ENCODE results near the gene STK24.

DNA sequence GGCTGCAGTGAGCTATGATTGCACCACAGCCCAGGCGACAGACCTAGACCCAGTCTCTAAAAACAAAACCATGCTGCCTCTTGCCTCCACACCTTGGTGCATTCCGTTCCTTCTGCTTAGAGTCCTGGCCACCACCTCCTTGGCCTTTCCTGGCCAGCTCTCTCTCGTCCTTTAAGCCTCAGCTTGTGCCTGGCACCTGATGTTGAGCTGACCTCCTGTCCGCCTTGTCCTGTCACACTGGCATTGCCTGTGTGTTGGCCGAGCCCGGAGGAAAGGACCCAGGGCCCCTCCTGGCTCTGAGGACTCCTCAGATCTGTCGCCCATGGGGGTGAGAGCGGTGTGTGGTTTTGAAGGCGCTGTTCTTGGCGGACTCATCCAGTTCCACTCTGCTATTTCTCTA lies 143.3 kb downstream of the STK24 start:
- TF ChIP-seq, protein P1, sequence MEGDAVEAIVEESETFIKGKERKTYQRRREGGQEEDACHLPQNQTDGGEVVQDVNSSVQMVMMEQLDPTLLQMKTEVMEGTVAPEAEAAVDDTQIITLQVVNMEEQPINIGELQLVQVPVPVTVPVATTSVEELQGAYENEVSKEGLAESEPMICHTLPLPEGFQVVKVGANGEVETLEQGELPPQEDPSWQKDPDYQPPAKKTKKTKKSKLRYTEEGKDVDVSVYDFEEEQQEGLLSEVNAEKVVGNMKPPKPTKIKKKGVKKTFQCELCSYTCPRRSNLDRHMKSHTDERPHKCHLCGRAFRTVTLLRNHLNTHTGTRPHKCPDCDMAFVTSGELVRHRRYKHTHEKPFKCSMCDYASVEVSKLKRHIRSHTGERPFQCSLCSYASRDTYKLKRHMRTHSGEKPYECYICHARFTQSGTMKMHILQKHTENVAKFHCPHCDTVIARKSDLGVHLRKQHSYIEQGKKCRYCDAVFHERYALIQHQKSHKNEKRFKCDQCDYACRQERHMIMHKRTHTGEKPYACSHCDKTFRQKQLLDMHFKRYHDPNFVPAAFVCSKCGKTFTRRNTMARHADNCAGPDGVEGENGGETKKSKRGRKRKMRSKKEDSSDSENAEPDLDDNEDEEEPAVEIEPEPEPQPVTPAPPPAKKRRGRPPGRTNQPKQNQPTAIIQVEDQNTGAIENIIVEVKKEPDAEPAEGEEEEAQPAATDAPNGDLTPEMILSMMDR (IDR thresholded peaks at IDR 0.05), result no peak
- TF ChIP-seq NR3C1 (IDR thresholded peaks at IDR 0.05), result no peak
- no peak for TF ChIP-seq EP300 (IDR thresholded peaks at IDR 0.05)
- TF ChIP-seq CHD2 (IDR thresholded peaks at IDR 0.05; ENCODE audit: low read length, partially characterized antibody), result no peak
- TF ChIP-seq, protein P2, sequence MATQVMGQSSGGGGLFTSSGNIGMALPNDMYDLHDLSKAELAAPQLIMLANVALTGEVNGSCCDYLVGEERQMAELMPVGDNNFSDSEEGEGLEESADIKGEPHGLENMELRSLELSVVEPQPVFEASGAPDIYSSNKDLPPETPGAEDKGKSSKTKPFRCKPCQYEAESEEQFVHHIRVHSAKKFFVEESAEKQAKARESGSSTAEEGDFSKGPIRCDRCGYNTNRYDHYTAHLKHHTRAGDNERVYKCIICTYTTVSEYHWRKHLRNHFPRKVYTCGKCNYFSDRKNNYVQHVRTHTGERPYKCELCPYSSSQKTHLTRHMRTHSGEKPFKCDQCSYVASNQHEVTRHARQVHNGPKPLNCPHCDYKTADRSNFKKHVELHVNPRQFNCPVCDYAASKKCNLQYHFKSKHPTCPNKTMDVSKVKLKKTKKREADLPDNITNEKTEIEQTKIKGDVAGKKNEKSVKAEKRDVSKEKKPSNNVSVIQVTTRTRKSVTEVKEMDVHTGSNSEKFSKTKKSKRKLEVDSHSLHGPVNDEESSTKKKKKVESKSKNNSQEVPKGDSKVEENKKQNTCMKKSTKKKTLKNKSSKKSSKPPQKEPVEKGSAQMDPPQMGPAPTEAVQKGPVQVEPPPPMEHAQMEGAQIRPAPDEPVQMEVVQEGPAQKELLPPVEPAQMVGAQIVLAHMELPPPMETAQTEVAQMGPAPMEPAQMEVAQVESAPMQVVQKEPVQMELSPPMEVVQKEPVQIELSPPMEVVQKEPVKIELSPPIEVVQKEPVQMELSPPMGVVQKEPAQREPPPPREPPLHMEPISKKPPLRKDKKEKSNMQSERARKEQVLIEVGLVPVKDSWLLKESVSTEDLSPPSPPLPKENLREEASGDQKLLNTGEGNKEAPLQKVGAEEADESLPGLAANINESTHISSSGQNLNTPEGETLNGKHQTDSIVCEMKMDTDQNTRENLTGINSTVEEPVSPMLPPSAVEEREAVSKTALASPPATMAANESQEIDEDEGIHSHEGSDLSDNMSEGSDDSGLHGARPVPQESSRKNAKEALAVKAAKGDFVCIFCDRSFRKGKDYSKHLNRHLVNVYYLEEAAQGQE (IDR thresholded peaks at IDR 0.05), result no peak
- TF ChIP-seq MAZ (IDR thresholded peaks at IDR 0.05; ENCODE audit: borderline replicate concordance, low read depth, low read length), result no peak
- TF ChIP-seq POLR2A (IDR thresholded peaks at IDR 0.05; ENCODE audit: low read length), result no peak
- TF ChIP-seq RCOR1 (IDR thresholded peaks at IDR 0.05; ENCODE audit: low read depth, low read length), result no peak
- no peak for TF ChIP-seq BHLHE40 (IDR thresholded peaks at IDR 0.05; ENCODE audit: low read depth, low read length)
- TF ChIP-seq EHF (CRISPR knock-in tag; IDR thresholded peaks at IDR 0.05), result no peak

All from A549 (cell line).